ENCODE measurements around the gene GBE1. TPM values are rescaled to one million over a fixed set of nuclear protein-coding genes. Genes with fewer than 3 reads are reported as not detected.

Gene GBE1
- total RNA-seq, 1 experiment from 2014 or later = 9.2 TPM

- Mint-ChIP-seq H3K4me3 (no peak overlapping the region), H3K4me1 (peaks cover 6% of the 10 kb centered on the region; the same call in 1 of the 2 replicates), H3K27ac (no peak overlapping the region), H3K36me3 (no peaks in the 10 kb centered on the region), H3K9me3 (0 out of 2 replicates have a peak, but pooled peaks cover 4% of the 10 kb centered on the region), H3K27me3 (ENCODE audit: low read depth) (no peaks in the 10 kb centered on the region)
- ChIA-PET POLR2A (no interaction called here), CTCF (no interaction called here)
- DNase-seq (ENCODE audit: low spot score) (no peak), ATAC-seq (no peak)
- TF ChIP-seq EMX1 (CRISPR knock-in tag; IDR thresholded peaks at IDR 0.05) = no peak
- no peak for TF ChIP-seq MAX (CRISPR knock-in tag; IDR thresholded peaks at IDR 0.05)
- no peak for TF ChIP-seq JUN (CRISPR knock-in tag; IDR thresholded peaks at IDR 0.05)
These were observed 66.8 kb downstream of the GBE1 start for GRCh38 chr3:81694662-81695061.

GRCh38 chr3:81692766-81693165 is 68.7 kb downstream of the GBE1 start:
- TF ChIP-seq TP53 (CRISPR knock-in tag; IDR thresholded peaks at IDR 0.05) (no peak), USF1 (CRISPR knock-in tag; IDR thresholded peaks at IDR 0.05) (no peak), FOXJ3 (CRISPR knock-in tag; IDR thresholded peaks at IDR 0.05; ENCODE audit: borderline replicate concordance) (no peak), CBFB (CRISPR knock-in tag; IDR thresholded peaks at IDR 0.05; ENCODE audit: low read depth) (no peak), ZNF423 (CRISPR knock-in tag; IDR thresholded peaks at IDR 0.05) (no peak), FOXK1 (CRISPR knock-in tag; IDR thresholded peaks at IDR 0.05) (no peak), NFYB (CRISPR knock-in tag; conservative IDR thresholded peaks at IDR 0.05; ENCODE audit: low read depth) (no peak), PRDM15 (CRISPR knock-in tag; IDR thresholded peaks at IDR 0.05) (no peak), OVOL2 (CRISPR knock-in tag; IDR thresholded peaks at IDR 0.05; ENCODE audit: borderline replicate concordance) (no peak), ZNF512 (CRISPR knock-in tag; IDR thresholded peaks at IDR 0.05; ENCODE audit: borderline replicate concordance) (no peak)
- Mint-ChIP-seq H3K4me1 (peaks cover 8% of the 10 kb centered on the region; the same call in 1 of the 2 replicates), H3K4me3 (no peak overlapping the region), H3K36me3 (no peaks in the 10 kb centered on the region), H3K27me3 (ENCODE audit: low read depth) (no peaks in the 10 kb centered on the region), H3K27ac (no peak overlapping the region), H3K9me3 (0 out of 2 replicates have a peak, but pooled peaks cover 4% of the 10 kb centered on the region)
- DNase-seq (ENCODE audit: low spot score) = no peak
- ChIA-PET CTCF (no interaction called here), POLR2A (no interaction called here)
- no peak for ATAC-seq

DNA sequence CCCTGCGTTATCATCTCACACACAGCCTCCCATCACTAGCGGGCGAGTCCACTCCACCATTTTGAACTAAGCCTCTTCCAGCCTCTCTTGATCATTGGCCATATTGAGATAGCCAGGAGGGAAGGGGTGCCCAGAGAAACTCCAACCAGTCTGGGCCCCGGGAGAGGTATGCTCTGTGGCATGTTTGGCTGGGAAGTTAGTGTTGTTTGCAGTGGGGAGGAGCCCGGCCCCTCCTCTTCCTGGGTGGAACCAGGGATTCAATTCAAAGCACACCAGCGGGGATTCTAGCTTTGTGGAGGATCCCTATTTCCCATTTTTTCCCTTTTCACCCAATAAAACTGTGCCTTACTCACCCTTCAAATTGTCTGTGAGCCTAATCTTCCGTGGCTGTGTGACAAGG is 71.8 kb downstream of the GBE1 start:
- Mint-ChIP-seq H3K4me3 (no peak overlapping the region), H3K27ac (no peak overlapping the region), H3K27me3 (ENCODE audit: low read depth) (no peaks in the 10 kb centered on the region), H3K4me1 (peaks cover 10% of the 10 kb centered on the region), H3K36me3 (no peaks in the 10 kb centered on the region), H3K9me3 (0 out of 2 replicates have a peak, but pooled peaks cover 4% of the 10 kb centered on the region)
- ATAC-seq (peak; percentile 83), DNase-seq (ENCODE audit: low spot score) (peak; percentile 10)
- POLR2A ChIA-PET = no interaction called here
- CTCF ChIA-PET = no interaction called here
- TF ChIP-seq JAZF1 (CRISPR knock-in tag; IDR thresholded peaks at IDR 0.05) = no peak
- TF ChIP-seq STAT6 (CRISPR knock-in tag; conservative IDR thresholded peaks at IDR 0.05; ENCODE audit: low read depth) = no peak
- TF ChIP-seq CBFB (CRISPR knock-in tag; IDR thresholded peaks at IDR 0.05; ENCODE audit: low read depth) = no peak
- TF ChIP-seq ATF1 (CRISPR knock-in tag; IDR thresholded peaks at IDR 0.05) = no peak
- TF ChIP-seq RORB (CRISPR knock-in tag; IDR thresholded peaks at IDR 0.05) = no peak
- TF ChIP-seq TEAD1 (CRISPR knock-in tag; IDR thresholded peaks at IDR 0.05) = no peak
- no peak for TF ChIP-seq ZNF232 (CRISPR knock-in tag; IDR thresholded peaks at IDR 0.05)
- TF ChIP-seq, protein P1, sequence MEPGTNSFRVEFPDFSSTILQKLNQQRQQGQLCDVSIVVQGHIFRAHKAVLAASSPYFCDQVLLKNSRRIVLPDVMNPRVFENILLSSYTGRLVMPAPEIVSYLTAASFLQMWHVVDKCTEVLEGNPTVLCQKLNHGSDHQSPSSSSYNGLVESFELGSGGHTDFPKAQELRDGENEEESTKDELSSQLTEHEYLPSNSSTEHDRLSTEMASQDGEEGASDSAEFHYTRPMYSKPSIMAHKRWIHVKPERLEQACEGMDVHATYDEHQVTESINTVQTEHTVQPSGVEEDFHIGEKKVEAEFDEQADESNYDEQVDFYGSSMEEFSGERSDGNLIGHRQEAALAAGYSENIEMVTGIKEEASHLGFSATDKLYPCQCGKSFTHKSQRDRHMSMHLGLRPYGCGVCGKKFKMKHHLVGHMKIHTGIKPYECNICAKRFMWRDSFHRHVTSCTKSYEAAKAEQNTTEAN (CRISPR knock-in tag; IDR thresholded peaks at IDR 0.05) = no peak
- TF ChIP-seq, protein P2, sequence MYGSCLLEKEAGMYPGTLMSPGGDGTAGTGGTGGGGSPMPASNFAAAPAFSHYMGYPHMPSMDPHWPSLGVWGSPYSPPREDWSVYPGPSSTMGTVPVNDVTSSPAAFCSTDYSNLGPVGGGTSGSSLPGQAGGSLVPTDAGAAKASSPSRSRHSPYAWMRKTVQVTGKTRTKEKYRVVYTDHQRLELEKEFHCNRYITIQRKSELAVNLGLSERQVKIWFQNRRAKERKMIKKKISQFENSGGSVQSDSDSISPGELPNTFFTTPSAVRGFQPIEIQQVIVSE (CRISPR knock-in tag; IDR thresholded peaks at IDR 0.05; ENCODE audit: borderline replicate concordance) = no peak
- no peak for TF ChIP-seq NFYB (CRISPR knock-in tag; conservative IDR thresholded peaks at IDR 0.05; ENCODE audit: low read depth)
- no peak for TF ChIP-seq FOXK1 (CRISPR knock-in tag; IDR thresholded peaks at IDR 0.05)
